Smooth muscle cell of the pulmonary artery (primary cell): ENCODE data around the gene ZNF229. TPM values are rescaled to one million over a fixed set of nuclear protein-coding genes. Genes with fewer than 3 reads are reported as not detected.

Experiments
- total RNA-seq: library from RNA; depleted of rRNA; stranded (reverse); fragments of >200 nt; gene quantifications from 2 replicates; pipeline ENCODE4 v1.2.3, GENCODE V29; 2014

Gene ZNF229
- total RNA-seq: 11.6 and 14.9 TPM in 2 replicates

DNA sequence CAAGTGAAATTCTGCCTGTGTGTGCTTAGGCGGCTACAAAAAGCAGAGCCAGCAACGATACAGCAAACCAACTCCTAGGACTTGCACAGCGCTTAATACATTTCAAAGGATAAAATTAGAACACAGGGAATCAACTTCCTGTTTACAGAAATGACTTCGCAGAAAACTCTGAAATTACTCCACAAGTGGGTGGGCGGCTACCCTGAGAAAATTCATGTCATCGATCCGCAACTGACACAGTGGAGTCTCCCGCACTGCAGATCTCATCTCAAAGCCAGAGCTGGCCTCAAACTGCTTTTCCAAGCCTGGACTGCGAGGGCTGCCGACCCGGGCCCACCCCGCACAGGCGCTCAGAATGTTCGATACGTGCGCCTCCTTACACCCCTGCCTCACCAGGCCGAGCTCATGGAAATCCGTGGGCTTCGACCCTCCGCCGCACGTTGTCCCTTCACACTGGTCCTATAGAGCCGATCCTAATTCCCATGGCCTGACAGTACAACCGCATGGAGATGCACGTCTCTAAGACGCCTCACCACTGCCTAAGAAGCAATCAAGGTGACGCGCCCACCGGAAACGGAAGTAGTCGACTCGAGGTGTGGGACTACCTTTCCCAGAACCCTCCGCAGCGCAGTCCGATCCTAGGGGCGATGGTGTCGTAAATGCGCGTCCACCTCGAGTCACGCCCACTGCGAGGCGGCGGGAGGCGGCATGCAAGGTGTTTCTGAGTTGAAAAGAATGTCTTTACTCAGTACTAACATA is at the start of gene ZNF229:
ZNF229 (minus strand) TSS at position 557 of the 759 bp plus-strand sequence. CDS start 5,625 bp downstream, outside the sequence.

DNA sequence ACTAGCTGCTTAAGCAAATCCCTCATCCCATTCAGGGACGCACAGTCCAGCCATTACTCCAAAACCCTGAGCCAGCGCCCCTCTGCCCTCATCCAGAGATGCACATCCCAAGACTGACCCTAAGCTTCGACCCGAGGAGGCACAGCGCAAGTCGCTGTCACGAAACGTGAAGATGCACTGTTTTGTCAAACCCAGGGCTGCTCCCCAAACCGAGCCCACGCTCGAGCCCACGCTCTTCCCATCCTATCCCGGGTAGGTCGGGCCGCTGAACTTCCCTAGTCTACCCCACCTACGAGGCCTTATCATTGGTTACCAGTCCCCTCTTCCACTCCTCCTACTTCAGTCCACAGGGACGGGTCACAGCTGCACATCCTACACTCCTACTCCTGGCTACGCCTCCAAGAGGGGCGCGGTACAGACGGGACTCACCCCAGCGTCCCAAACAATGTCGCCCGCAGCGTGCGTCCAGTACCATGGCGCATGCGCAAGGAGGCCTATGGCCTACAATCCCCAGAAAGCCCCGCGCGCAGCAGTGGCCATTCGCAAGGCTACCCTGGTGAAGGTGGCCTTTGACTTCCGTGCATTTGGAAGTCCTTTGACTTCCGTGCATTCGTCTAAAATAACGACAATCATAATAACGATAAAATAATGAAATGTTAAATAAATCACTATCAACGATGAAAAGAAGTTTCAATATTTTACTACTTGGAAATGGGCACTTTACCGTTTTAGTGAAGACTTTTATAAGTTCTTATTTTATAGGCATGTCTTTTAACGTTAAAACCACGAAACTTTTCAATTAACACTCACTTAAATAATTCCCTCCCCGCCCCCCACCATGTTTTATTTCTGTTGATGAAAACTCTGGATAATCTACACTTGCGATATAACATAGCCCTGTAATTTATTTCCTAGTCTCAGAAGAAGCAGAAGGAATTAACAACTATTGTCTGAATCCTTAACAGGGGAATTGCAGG is 46.8 kb downstream of the ZNF229 start, which contains the start of gene ZNF285:
ZNF285 (minus strand) TSS at position 470 of the 977 bp plus-strand sequence. CDS start 4,395 bp downstream, outside the sequence.

Other genes with a start within 250 kb of the ZNF229 start
- 18.6 and 19.0 TPM in 2 replicates for gene ZNF227, start 235.9 kb downstream of the ZNF229 start, total RNA-seq
- gene ZNF233, start 188.6 kb downstream of the ZNF229 start, total RNA-seq: 1.4 and 1.5 TPM in 2 replicates
- 4.7 and 5.0 TPM in 2 replicates for gene ZNF235, start 143.4 kb downstream of the ZNF229 start, total RNA-seq
- gene ZNF112, start 91.8 kb downstream of the ZNF229 start, total RNA-seq: 7.4 and 8.9 TPM in 2 replicates
- gene ZNF285, start 46.9 kb downstream of the ZNF229 start, total RNA-seq: 3.8 and 4.8 TPM in 2 replicates
- gene ZNF180, start 52.0 kb upstream of the ZNF229 start, total RNA-seq: 7.0 and 13.8 TPM in 2 replicates
- gene CEACAM20, start 81.2 kb upstream of the ZNF229 start, total RNA-seq: not detected in 2 replicates
- gene IGSF23, start 165.1 kb upstream of the ZNF229 start, total RNA-seq: not detected in 2 replicates
- 87.3 and 136 TPM in 2 replicates for gene PVR, start 195.4 kb upstream of the ZNF229 start, total RNA-seq
- 3.8 and 5.6 TPM in 2 replicates for gene CEACAM19, start 223.0 kb upstream of the ZNF229 start, total RNA-seq